Stimulated activated CD4-positive, alpha-beta T cell treated with anti-CD3 and anti-CD28 coated beads, Interleukin-4, amount 100 ng/mL, for 1 hour (primary cell): ENCODE data around the gene LAD1.

Experiments used
- DNase-seq: peaks from one replicate; pipeline ENCODE4 v3.0.0-alpha.2; 2020

The LAD1 gene

GRCh38 chr1:201360901-201361651 lies 38.0 kb downstream of the LAD1 start:
- no peak for DNase-seq

DNA sequence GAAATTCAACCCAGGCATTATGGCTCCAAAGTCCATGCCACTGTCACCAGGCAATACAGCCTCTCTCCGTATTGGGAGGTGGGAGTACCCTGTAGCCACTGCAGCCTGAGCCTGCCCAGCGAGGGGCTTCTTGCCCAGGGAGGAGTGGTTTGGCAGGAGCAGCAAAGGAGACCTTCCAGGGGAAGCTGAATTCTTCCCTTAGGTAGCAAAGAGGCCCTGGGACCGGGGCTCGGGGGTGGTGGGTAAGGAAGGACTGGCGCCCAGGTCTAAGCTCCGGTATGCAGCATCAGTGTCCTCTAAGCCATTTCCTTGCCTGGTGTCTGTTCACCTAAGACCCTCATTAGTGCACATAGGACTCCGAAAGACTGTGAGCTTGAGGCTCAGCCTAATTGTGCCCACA lies 38.6 kb downstream of the LAD1 start:
- DNase-seq, result no peak

- DNase-seq, result no peak
Measured at GRCh38 chr1:201359873-201360210, 39.3 kb downstream of the LAD1 start.

GRCh38 chr1:201359031-201359872 lies 39.9 kb downstream of the LAD1 start:
- no peak for DNase-seq

GRCh38 chr1:201358596-201358995 lies 40.5 kb downstream of the LAD1 start:
- DNase-seq, result no peak

- DNase-seq, result no peak
Measured at GRCh38 chr1:201357636-201358348, 41.3 kb downstream of the LAD1 start.

GRCh38 chr1:201357211-201357610 lies 41.9 kb downstream of the LAD1 start:
- DNase-seq, result no peak

DNA sequence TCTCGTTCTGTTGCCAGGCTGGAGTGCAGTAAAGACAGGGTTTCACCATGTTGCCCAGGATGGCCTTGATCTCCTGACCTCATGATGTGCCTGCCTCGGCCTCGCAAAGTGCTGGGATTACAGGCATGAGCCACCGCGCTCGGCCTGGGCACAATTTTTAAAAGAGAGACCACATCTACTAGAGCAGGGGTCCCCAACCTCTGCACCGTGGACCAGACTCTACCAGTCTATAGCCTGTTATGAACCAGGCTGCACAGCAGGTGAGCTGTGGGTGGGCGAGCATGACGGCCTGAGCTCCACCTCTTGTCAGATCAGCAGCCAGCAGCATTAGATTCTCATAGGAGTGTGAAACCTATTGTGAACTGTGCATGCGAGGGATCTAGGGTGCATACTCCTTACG lies 42.4 kb downstream of the LAD1 start:
- DNase-seq, result no peak

GRCh38 chr1:201356236-201356635 lies 42.9 kb downstream of the LAD1 start:
- no peak for DNase-seq

GRCh38 chr1:201355471-201355870 lies 43.7 kb downstream of the LAD1 start:
- DNase-seq, result no peak

GRCh38 chr1:201354901-201355295 lies 44.2 kb downstream of the LAD1 start:
- no peak for DNase-seq

DNA sequence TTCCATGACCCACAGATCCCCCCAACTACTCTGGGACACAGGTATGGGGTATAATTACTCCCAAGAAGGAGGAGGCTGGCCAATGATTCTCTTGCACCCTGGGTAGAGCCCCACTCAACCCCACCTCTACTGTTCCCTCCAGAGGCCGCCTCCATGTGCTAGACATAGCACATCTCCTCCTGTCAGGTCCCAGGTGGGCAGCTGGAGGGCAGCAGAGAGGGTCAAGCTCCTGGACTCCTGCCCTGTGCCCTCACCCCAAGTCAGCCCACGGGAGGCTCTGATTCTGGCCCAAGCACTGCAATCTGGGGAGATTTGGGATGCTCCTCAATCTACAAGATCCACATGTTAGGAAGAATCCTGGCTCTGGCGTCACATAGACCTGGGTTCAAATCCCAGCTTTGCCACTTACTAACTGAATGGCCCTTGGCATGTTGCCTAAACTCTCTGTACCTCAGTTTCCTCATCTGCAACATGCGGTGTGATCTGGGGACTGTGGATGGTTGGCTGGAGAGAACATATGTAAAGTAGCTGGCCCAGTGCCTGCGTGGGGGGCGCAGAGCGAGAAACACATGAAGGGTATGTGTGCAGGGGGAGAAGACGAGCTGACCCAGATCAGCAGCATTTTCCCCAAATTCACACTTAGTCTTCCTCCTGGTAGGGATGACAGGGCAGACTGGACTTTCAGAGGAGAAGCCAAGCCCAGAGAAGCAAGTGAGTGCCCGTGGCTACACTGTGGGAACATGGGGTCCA lies 44.8 kb downstream of the LAD1 start:
- no peak for DNase-seq

GRCh38 chr1:201353186-201353940 lies 45.8 kb downstream of the LAD1 start:
- DNase-seq, result no peak

- DNase-seq, result no peak
Measured at GRCh38 chr1:201351617-201352016, 47.5 kb downstream of the LAD1 start.

DNA sequence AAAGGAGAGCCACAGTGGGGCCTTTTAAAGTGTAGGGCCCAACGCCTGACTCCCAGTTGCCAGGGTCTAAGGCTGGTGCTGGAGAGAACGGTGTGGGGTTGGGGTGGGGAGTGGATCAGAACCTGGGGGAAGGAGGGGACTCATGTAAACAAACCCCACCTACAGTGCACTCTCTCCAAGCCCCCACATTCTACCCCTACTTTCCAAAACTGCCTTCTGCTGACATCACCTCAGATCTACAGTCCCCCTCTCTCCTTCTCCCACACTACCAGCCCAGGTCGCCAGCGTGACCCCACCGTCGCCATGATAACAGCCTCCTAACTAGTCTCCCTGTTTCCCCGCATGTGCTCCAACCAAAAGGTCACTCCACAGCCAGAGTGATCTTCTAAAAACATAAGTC lies 48.2 kb downstream of the LAD1 start:
- DNase-seq, result no peak

DNA sequence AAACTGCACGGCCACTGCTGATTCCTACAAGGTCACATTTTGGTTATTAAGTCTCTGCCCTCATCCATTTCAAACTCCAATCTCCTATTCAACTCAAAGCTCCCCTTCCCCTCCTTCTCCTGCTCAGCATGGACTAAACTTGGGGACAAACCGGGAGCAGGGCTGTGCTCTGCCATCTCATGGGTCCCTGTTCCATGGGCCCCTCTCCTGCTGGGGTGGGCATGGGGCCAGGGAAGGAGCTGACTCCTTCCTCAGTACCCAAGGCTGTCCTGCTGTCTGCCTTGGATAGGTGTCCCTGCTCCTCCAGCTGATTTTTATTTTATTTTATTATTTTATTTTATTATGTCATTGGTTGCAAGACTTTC lies 48.8 kb downstream of the LAD1 start:
- no peak for DNase-seq

DNA sequence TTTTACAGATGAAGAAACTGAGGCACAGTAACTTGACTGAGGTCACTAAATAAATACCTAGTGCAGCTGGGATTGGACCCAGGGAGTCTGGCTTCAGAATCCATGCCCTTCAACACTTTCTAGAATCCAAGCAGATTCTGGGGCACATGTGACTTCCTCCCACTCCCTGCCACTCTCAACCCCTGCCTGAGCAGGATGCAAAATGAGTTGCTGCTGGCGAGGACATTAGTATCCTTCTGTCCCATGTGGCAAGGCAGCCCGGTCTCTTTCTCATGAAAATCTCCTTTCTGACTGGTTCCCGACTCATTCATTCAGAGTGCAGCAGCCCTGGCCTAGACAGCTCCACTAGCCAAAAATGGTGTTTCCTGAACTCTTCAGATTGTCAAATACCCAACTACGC lies 50.0 kb downstream of the LAD1 start:
- DNase-seq, result no peak

- DNase-seq, result peak; percentile 15
Measured at GRCh38 chr1:201348211-201348566, 50.9 kb downstream of the LAD1 start.

GRCh38 chr1:201347498-201348210 lies 51.5 kb downstream of the LAD1 start:
- DNase-seq, result no peak

DNA sequence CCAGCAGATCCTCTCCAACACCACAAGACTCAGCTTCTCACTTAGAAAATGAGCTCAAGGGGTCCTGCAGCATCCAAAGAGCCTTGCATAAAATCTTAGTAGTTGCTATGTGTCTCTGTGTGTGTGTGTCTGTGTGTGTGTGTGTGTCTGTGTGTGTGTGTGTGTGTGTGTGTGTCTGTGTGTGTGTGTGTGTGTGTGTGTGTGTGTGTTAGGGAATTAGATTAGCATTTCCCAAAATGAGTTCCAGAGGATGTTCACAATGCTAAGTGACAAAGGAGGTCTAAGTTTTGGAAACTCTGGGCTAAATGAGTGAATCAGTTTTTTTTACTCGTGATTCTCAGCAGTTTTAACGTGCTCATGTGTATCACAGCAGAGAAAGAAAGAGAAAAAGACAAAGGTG lies 52.1 kb downstream of the LAD1 start:
- no peak for DNase-seq

- no peak for DNase-seq
Measured at GRCh38 chr1:201346337-201346939, 52.7 kb downstream of the LAD1 start.

DNA sequence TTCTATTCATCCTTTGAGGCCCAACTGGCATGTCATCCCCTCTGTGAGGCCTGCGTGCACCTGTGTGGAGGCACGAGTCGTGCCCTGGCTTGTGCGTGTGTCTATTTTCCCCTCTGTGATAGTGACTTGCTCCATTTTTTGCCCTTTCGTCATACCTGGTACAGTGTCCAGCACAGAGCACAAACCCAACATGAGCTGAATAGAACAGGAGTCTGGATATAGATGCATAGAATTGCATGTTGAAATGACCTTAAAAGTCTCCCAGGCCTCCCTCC lies 54.1 kb downstream of the LAD1 start:
- DNase-seq, result no peak
